ENCODE results near the gene SEC16A.
"Not testable (repeated sequence)": the region's sequence is repeated elsewhere in the genome, so short reads cannot be mapped to it uniquely, and the experiment has no call there.

The SEC16A gene

GRCh38 chr9:136412962-136413361 is 69.9 kb downstream of the SEC16A start:
- no peak for DNase-seq

DNA sequence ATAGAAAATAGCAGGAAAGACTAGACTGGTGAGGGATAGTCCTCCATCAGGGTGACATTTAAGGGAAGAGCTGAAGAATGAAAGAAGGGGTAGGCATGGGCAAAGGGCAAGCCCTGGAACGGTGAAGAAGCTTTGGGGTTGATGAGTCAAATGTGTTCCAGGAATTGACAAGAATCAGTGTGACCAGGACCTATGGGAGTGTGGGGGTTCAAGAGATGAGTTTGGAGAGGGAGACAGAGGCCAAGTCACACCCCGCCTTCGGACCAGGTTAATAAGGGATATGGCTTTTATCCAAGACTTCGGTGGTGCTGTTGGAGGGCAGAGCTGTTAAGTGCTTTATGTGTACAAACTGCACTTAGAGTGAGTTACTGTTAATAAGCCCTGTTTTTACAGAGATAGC is 71.5 kb downstream of the SEC16A start:
- DNase-seq, result no peak

DNA sequence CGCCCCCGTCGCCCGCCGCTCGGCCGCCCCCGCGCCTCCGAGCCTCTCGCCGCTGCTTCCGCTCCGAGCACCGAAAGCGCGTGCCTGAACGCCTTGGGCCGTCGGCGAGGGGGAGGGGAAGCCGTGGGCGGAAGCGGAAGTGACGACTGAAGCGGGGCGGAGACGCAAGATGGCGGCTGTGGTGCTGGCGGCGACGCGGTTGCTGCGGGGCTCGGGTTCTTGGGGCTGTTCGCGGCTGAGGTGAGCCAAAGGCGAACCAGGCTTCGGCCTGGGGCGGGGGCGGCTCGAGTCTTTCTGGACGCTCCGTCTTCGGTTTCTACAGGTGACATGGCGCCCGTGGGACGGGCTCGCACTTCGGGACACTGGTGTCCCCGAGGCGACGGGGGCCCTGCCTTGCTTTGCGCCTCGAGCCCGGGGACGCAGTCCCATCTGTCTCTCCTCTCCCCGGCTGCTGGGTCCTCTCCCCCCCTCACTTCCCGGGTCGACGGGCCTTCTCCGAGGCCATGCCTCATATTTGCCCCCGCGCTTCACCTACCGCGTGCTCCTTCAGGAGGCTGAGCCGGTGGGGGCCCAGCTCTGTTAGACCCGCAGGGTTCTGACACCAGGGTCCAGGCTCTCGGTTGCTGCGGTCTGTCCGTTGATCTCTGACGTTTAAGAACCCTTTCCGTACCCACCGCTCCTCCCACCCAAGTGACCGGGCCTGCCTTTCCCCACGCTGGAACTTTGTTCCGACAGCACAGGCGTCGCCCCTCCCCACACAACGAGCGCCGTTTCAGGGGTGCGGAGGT is 72.1 kb downstream of the SEC16A start, which contains the start of the genes ENTR1 and PMPCA:
ENTR1 (minus strand) TSS at position 115 of the 788 bp plus-strand sequence. CDS start 217 bp downstream, outside the sequence.
PMPCA (plus strand) TSS at position 159 of the 788 bp plus-strand sequence; CDS start at position 170, 11 bp downstream.
- DNase-seq, result peak; percentile 79

DNA sequence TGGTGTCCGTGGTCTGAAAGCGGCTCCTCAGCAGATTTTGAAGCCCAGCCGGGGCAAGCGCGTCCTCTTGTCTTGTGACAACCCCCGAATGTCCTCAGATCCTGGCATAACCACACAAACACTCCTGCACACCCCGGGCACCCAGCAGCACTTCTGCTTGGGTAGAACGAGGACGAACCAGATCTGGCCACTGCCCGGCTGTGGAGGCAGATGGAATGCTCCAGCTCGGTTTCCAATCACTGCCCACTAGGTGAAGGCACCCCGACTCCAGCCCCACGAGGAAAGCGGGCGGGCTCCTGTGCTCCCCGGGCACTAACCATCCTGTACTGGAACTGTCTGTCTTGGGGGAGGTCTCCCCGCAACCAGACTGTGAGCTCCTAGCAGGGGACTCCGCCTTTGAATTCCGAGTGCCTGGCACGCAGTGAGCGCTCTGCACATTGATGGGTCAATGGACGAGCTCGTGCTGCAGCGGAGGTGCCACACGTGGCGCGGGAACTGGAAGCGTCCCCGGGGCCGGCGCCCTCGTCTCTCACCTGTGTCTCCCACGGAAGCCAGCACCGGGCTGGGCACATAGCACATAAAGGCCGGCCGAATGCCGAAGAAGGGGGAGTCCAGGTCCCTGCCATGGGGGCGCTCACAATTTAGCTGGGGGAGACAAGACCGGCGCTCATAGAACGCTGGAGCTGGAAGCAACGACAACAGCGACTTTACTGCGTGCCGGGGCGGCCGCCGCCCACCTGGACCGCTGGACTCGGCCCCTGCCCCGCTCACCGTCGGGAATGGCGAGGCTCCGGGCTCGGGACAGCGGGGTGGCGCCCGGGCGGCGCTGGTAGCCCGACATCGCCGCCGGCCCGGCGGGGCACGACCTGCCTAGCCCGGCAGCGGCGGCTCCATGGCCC is 73.0 kb downstream of the SEC16A start:
- no peak for DNase-seq

GRCh38 chr9:136407911-136408310 is 74.9 kb downstream of the SEC16A start:
- no peak for DNase-seq

- not testable (repeated sequence) for DNase-seq
Measured at GRCh38 chr9:136407061-136407460, 75.8 kb downstream of the SEC16A start.

GRCh38 chr9:136405904-136406303 is 76.9 kb downstream of the SEC16A start:
- not testable (repeated sequence) for DNase-seq

DNA sequence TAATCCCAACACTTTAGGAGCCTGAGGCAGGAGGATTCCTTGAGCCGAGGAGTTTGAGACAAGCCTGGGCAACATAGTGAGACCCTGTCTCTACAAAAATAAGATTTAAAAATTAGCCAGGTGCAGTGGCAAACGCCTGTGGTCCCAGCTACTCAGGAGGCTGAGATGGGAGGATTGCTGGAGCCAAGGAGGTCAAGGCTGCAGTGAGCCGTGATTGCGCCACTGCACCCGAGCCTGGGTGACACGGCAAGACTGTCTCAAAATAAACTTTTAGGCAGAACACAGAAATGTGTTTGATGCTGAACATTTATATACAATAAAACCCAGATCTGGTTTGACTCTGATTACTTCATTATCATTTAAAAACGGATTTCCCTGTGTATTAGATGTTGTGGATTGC is 77.4 kb downstream of the SEC16A start:
- DNase-seq, result no peak

- no peak for DNase-seq
Measured at GRCh38 chr9:136404801-136405136, 78.1 kb downstream of the SEC16A start.

DNA sequence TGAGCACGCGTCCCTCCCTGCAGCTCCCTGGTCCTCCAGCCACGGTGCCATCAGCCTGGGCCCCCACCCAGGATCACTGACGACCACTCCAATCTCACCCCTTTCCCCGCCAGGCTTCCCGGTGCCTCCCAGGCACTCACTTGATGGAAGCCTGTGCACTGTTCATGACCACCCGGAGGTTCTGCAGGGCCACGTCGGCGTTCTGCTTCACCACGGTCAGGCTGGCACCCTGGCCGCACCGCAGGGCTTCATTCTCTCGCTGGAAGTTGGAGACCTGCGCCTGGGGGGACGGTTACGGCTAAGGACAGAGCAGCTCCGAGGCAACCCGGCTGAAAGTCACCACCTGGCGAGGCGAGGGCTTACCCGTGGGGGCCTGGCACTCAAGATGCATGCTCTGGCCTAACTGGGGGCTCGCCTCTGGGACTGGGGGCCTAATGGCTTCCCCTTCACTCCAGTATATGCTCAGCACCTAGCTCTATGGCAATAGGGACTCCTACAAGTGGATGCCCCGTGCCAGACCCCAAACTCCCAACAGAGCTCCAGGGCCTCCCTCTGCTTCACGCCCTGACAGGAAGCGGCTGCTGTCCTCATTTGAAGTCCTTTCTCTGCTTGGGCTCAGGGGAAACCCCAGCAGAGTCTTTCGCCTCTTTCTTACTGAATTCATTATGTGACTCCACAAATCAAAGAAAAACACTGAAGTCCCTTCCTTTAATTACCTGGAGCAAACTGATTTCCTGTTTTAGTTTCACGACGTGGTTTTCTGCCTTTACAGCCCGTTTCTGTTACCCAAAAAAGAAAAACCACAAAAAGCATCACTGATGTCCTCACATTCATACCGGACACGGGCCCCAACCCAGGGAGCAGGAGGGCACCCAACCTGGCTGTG is 78.7 kb downstream of the SEC16A start:
- DNase-seq, result no peak

GRCh38 chr9:136403538-136403914 is 79.3 kb downstream of the SEC16A start:
- DNase-seq, result no peak

DNA sequence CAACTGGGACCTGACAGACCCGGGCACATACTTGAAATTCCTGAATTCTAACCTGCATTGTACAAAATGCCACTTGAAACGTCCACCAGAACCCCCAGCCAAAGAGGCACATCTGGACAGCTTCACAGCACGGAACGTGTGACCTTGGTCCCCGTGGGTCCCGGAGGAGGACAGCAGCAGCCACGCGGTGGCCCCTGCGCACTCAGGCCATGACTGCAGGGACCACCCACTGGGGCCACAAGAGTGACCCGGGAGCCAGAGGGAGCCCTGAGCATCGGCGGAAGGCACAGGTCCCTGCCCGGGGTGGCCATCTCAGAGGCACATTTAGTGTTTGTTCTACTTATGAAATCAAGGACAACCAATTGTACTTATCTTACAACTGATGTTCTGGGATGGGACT is 80.8 kb downstream of the SEC16A start:
- DNase-seq, result no peak

- DNase-seq, result no peak
Measured at GRCh38 chr9:136401173-136401922, 81.5 kb downstream of the SEC16A start.

DNA sequence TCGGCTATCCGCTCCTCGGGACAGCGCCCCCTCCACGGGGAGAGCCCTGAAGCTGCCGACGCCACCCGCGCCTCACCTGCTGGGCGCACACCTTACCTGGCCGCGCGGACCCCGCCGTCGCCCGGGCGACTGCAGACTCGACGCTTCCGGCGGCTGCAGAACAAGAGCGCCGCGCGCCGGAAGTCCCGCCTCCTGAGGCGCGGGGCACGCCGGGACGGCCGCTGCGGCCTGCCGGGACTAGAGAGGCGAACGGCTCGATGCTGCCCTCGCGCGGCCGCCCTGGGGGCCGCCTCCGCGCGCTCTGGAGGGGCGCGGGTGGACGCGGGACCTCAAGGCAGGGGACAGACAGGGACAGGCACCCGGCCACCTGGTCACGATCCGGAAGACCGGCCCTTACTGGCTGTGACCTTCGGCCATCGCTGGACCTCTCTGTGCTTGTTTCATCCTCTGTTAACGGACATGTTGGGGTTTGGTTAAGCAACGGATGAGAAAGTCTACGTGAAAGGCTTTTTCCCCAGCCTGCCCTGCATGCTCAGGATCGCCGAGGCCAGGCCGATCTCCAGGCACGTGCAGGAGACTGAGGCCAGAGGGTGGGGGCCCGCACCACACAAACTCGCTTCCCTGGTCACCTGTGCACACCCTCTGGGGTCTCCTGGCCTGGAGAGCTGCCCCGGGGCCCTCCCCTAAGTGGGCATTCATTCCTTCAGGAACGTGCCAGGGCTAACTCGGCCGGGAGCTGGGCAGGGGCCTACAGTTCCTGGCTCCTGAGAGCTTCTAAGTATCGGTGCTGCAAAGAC is 82.6 kb downstream of the SEC16A start, which contains the start of gene SNAPC4:
SNAPC4 (minus strand) TSS at position 133 of the 797 bp plus-strand sequence. CDS start 1,742 bp downstream, outside the sequence.
- DNase-seq, result peak; percentile 68

DNA sequence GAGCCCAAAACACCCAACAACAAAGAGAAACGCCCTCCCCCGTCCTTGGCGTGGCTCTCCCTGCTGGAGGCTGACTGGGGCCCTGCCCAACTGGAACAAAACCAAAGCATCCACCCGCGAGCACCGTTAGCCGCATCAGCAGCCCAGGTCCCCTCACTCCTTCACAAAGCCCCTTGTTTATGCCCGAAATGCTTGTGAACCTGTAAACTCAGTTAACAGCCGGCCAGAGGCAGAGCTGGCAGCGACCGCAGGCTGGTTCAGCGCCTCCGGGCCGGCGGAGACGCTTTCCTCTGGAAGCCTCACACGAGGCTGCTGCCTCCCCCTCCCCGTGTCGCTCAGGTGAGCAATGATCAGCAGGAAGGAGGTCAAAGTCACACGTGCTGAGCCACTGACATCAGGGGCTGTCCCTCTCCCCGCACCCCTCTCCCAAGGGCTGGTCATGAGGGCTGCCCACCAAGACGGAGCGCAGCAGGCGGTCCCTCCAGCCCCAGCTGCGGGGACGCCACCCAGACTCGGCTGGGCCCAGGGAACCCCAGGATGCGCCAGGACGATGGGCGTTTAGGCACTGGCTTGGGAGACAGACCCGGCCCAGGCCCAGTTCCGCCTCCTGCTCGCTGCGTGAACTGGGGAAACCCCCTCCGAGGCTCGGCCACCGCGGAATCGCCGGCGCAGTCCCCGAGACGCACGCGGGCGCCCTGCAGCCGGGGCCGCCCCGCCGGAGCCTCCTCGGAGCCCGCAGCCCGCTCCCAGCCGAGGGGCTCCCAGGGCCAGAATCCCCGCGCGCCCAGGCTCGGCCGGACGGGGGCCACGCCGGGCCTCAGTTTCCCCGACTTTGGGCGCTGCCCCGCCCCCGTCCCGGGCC is 83.4 kb downstream of the SEC16A start:
- DNase-seq, result no peak

- DNase-seq, result no peak
Measured at GRCh38 chr9:136398286-136398685, 84.6 kb downstream of the SEC16A start.

GRCh38 chr9:136397643-136398042 is 85.2 kb downstream of the SEC16A start:
- DNase-seq, result no peak

- DNase-seq, result no peak
Measured at GRCh38 chr9:136396219-136396515, 86.7 kb downstream of the SEC16A start.

GRCh38 chr9:136395345-136396218 is 87.3 kb downstream of the SEC16A start:
- no peak for DNase-seq

Measured in DMS79 (cell line).